NOMO-1 (cell line): ENCODE results near the gene EXOC8.
A peak's percentile ranks its signal among the peaks of the same experiment; 100 is the strongest.

Source experiments
- DNase-seq, 2 experiments: peaks; one replicate each; lab custom pipeline; 2025; ENCODE audit not compliant: unreplicated experiment in 2 of 2; lab: John Stamatoyannopoulos, UW

EXOC8 gene, protein sequence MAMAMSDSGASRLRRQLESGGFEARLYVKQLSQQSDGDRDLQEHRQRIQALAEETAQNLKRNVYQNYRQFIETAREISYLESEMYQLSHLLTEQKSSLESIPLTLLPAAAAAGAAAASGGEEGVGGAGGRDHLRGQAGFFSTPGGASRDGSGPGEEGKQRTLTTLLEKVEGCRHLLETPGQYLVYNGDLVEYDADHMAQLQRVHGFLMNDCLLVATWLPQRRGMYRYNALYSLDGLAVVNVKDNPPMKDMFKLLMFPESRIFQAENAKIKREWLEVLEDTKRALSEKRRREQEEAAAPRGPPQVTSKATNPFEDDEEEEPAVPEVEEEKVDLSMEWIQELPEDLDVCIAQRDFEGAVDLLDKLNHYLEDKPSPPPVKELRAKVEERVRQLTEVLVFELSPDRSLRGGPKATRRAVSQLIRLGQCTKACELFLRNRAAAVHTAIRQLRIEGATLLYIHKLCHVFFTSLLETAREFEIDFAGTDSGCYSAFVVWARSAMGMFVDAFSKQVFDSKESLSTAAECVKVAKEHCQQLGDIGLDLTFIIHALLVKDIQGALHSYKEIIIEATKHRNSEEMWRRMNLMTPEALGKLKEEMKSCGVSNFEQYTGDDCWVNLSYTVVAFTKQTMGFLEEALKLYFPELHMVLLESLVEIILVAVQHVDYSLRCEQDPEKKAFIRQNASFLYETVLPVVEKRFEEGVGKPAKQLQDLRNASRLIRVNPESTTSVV

DNA sequence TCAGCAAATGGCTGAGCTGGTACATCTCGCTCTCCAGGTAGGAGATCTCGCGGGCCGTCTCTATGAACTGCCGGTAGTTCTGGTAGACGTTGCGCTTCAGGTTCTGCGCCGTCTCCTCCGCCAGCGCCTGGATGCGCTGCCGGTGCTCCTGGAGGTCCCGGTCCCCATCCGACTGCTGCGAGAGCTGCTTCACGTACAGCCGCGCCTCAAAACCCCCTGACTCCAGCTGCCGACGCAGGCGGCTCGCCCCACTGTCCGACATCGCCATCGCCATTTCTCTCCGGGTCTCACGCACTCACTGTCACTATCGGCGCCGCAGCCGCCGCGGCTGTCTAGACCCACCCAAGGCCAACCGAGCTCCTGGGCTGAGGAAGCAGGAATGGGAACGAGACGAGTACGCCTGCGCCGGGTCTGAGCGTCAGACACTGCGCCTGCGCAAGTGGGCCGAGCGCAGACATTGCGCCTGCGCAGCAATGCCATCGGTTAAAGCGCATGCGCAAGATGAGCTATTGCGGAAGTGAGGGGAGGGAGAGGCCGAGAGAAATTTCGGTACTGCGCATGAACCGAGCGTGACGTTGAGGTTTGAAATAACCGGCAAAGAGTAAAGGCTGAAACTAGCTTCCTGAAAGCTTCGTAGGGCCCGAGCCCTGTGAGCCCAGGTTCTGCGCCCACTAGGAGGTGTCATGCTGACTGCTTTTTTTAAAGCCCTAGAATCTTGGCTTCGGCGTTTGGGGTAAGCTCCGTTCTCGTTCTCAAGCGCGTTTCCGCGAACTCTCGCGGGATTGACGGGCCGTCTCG is at the start of gene EXOC8:
TSS of gene EXOC8 (minus strand) at position 381 of the 798 bp plus-strand sequence. CDS start at position 274, 107 bp downstream.
- DNase-seq: peak; percentile 92 to 95

DNA sequence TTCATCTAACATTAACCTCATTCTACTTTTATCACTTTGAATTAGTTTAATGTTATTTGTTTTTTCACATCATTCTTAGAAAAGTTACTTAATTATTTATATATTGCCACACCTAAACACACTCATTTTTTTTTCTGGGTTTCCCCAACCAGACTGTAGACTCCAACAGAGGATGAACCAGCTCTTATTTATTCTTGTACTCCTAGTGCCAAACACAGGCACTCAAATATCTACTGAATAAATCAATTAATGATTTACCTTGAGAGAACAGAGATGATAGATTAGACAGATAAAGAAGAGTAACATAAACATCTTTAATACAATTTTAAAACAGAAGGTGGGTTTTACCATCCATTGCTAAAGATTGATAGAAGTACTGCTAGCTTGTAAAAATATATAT is 48.8 kb upstream of the EXOC8 start:
- no peak for DNase-seq

DNA sequence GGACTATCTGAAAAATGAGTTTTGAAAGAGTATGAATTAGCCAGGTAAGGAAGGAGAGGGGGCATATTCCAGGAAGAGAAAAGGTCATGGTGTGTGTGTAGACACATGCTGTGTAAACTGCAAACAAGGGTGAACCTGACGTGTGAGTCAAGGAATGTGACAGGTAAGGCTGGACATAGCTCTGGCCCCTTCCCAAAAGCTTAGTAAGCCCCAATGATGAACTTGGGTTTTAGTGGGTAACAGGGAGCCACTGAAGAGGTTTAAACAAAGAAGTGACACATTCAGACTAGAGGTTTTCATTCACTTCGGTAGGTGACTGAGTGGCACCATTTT is 47.7 kb upstream of the EXOC8 start:
- no peak for DNase-seq

DNA sequence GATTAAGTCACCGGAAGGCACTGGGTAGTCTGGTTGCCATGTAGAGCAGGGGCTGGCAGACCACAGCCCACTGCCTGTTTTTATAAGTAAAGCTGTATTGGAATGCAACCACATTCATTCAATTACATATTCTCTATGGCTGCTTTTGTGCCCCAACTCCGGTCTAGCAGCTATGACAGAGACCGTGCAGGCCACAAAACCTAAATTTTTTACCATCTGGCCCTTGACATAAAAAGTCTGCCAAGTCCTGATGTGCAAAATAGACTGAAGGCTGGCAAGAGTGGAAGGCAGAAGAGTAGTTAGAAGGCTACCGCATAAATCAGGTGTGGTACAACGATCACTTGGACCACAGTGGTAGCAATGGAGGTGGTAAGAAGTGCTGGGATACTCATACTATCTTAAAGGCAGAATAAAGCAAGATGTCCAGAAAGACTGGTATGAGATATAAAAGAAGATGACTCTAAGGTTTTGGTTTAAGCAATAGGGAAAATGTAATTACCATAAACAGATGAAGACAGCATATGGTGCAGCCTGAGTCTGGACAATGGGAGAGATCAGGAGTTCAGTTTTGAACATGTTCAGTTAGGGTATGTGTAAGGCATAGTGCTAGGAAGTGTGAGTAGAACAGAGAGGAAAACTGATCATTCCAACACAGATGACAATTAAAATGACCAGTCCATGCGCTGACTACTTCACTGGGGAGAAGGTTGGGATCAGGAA is 47.2 kb upstream of the EXOC8 start:
- no peak for DNase-seq

DNA sequence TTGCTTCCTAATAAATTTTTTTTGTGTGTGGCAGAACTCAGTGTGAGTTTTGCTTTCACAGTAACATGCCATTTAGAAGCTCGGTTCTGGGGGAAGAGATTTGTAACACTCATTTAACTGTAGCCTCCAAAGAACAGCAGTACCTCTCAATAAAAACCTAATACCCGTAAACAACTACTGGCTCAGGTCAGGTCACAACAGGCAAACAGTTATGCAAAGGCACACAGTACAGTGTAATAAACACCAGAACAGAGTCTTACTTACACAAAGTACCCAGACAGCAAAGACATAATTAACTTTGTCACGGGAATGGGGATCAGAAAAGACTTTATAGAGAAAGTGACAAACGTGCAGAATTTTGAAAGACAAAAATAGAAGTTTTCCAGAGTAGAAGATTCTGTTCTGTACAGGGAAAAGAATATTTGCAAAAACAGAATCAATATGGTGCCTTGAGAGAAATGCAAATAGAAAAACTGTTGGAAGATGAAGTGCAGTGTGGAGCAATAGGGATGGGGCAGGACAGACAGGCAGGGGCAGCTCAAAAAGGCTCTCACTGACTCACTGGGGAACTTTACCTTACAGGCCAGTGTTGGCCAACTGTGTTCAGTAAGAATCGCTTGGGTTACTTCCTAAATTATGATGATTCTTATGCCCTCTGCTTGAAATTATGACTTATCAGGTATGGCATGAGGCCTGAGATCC is 45.7 kb upstream of the EXOC8 start:
- peak; percentile 67 to 87 for DNase-seq

DNA sequence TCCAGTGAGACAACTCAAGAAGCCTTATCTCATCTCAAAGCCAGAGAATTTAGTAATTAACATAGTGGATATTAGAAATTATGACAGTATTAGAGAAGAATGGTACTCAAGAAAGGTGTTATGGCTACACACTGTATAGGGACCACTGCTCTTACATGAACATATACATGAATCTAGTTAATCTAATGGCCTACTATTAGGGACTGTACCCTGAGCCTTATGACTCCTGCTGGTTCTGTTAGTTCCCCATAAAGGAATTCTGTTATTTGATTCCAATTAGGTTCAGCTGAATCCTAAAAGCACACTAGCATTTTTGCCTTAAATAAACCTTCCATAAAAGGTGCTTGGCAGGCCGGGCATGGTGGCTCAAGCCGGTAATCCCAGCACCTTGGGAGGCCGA is 44.8 kb upstream of the EXOC8 start:
- no peak for DNase-seq

DNA sequence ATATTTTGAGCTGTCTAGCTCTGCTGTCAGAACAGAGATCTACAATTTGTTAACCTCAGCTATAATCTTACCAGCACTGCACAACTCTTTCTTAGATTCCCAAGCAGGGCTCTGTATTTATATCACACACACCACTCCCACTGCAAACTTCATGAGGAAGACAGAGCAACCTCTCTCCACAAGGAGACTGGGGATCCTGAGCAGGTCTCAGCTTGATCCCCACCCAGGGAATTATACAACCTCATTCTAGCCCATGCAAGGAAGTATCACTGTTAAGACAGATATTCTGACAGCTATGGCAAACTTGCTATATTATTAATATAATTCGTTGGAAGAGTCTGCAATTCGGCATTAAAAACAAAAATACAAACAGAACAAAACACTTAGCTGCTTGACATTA is 44.1 kb upstream of the EXOC8 start:
- no peak for DNase-seq

DNA sequence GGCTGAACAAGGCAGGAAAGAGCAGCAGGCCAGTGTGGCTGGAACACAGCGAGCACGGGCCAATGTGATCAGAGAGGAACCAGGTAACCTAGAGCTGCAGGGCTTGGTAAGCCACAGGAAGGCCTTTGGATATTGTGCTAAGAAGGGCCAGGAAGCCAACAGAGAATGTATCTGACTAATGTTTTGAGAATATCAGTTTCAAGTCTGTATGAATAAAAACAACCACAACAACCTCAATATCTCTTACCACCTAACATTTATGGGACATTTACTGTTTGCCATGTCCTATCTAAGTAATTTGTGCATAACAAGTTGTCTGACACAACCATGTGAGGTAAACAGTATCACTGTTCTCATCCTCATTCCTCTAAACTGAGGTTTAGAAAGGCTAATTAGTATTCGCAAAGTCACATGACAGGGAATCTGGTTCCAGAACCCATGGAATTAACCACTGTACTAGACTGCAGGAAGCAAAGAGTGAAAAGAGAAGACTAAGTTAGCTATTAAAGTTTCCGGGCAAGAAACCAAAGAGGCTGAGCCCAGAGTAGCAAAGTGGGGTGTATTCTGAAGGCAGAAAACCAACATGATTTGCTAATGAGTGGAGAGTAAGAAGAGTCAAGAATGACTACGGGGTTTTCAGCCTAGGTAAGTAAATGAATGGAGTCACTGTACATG is 39.4 kb upstream of the EXOC8 start:
- no peak for DNase-seq

DNA sequence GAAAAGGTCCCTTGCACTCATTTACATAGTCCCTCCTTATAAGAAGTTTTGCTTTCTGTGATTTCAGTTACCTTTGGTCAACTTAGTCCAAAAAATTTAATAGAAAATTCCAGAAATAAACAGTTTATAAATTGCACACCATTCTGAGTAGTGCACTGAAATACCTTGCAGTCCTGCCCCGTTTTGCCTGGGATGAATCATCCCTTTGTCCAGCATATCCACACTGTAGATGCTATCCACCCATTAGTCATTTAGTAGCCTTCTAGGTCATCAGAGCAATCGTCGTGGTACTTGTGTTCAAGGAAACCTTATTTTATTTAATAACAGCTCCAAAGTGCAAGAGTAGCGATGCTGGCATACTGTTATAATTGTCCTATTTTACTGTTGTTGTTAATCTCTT is 38.4 kb upstream of the EXOC8 start:
- no peak for DNase-seq

DNA sequence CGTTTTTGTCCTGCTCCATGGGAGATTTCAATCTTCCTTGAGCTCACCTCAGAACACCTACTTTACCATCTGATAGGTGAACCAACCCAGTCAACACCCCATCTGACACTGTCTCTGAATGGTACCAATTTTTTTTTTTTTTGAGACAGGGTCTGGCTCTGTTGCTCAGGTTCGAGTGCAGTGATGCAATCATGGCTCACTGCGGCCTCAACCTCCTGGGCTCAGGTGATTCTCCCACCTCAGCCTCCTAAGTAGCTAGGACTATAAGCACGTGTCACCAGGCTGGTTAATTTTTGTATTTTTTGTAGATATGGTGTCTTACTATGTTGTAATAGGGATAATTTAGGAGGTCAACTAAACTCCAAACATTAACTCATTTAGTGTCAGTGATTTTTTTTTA is 36.7 kb upstream of the EXOC8 start:
- DNase-seq: no peak

DNA sequence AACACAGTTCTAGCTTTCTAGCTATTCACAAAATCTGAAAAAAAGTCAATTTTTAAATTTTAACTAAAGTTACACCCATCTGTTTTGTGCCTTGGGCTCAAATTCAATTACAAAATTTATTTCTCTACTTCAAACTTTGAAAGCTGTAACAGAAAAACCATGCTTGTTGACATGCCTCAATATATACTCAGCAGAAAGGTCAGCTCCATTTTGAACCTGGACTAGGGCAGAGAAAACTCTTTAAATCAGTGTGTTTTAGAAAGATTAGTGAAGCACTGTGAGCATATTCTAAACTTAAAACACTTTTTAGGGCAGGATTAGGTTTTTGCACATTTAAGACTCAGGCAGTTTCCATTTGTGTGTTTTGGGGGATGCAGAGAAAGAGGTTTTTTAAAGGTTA is 34.8 kb upstream of the EXOC8 start:
- DNase-seq: no peak

DNA sequence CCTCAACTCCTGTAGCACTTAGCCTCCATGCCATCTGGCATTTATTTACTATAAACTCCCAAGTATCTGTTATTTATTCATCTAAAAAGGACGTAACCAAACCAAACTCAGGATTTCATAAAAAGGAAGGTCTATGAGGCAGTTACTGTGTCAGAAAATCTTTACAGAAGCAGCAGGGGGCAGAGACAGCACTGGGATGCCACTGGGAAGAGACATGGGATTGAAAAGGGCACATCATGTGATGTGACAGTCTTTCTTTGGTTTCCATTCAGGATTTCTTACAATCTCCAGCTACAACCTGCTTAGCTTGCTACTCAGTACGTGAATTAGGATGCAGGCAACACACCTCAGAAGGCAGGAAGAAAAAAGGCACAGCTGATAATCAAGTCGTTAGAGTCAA is 31.6 kb upstream of the EXOC8 start:
- DNase-seq: no peak

DNA sequence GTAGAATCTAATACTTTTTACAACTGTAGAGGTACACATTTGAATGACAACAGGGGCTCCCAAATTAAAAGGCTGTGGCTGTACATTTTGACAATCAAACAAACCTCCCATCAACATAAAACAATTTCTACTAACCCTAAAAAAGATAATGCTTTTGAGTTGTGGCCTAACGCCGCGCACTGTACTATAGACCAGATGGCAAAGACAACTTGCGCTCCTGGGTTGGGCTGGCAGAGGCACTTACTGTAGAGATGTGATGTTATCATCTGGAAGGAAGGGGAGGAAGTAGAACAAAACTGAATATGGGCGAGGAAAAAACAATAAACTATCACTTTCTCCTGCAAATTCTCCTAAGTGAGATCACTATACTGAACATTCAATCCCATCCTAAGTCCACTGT is 26.5 kb upstream of the EXOC8 start:
- no peak for DNase-seq

DNA sequence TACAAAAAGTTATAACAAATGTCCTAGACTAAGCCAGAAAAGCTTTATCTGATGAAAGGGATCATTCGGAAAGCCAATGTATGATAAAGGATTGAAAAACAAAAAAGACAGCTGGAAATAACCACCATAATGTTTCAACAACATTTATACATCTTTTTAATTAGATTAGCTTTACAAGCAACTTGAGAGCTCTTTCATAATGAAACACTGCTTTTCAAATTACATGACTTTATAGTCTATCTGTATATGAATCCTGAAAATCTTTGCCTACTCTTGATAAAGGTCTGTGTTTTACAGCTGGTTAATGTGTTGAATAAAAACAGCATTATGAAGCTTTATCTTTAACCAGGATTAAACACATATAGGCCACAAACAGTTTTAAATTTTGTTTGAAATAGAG is 26.0 kb upstream of the EXOC8 start:
- no peak for DNase-seq

DNA sequence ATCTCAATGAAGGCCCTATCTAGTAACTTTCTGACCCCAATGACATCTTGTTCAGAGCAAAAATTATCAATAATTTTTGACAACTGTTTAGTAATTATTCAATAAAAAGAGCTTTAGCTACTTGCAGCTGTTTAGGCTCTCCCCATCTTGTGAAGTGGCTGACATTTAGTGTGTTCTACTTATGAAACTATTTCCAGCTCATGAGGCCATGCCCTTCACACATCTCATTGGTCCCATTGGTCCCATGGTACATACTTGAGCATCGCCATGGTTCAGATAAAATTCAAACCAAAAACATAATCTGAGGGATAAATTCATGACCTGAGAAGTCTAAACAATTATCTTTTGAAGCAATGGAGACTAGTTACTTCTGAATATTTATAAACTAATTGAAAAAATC is 24.7 kb upstream of the EXOC8 start:
- no peak for DNase-seq

DNA sequence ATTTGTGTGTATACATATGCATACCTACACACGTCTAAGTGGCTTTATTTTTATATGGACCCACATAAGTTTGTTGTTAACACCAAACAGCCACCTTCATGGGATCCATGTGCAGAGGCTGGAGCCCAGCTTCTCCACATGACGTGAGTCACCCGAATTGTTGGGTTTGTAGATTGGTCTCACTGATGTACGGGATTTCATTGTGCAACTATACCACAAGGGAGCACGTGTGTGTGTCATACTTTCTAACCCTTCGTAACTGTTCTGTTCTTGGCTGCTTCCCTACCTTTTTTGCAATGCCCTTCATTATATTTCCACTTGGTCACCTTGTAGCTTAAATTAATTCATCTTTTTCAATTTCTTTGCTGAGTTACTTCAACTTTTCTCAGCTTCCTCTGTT is 21.5 kb upstream of the EXOC8 start:
- peak; percentile 61 to 94 for DNase-seq

DNA sequence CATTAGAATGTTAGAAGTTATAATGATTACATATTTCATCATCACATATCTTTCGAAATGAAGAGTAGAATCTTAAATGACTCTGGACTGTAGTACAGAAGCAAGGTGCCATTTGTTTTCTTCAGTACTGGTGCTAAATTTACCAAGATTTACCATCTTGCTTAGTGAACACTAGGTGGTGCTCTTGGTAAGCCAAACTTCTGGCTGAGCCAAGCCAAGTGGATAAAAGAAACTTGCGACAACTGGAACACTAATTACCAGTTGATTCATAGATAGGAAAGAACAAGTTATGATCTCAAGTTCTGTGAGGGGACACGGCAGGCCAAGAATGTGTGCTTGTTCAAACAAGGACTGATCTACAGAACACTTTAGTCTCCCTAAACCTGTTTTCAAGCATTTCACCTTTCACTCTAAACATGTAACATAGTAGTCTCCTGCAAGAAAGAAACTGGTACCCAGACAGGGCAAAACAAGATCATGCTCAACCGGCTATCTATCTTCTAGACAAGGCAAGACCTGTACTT is 20.2 kb upstream of the EXOC8 start:
- peak; percentile 68 to 90 for DNase-seq

DNA sequence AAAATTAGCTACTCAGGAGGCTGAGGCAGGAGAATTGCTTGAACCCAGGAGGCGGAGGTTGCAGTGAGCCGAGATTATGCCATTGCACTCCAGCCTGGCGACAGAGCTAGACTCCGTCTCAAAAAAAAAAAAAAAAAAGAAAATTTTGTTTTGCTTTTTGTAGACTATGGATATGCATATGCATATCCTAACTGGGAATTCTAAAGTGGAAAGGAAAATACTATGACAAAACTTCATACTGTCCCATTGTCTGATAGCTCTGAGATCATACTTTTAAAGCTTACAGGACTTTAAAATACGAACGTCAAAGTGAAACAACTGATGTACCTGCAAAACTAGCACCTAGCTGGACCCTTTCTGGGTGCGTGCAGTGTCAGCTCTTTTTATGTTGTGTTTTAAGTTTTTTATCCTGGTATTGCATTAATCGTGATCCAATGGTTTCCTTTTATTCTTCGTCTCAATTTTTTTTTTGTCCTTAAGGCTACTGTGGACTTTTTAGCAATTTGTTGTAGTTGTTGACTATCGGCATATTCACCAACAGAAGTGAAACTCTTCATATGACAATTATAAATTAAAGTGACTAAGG is 19.6 kb upstream of the EXOC8 start:
- DNase-seq: no peak

DNA sequence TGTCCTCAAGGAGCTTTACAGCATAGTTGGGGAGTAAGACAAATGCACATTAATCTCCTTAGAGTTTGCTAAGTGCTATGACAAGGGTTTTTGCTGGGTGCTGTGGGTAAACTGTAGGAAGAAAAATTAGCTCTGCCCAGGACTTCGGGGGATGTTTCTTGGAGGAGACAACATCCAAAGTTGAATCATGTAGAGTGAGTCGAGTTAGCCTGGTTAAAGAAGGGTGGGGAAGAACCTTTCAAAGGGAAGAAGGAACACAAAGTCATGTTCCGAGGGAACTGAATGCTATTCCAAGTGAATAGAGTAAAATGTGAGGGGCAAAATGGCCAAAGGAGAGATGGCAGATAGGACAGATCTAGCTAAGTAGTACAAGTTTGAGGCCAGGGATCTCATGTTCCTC is 17.5 kb upstream of the EXOC8 start:
- DNase-seq: no peak
